Activated CD4-positive, CD25-positive, alpha-beta regulatory T cell treated with anti-CD3 and anti-CD28 coated beads, Interleukin-2, amount 50 U/mL, for 72 hours (primary cell): ENCODE results near the gene AGFG2.
"Not testable (repeated sequence)": the region's sequence is repeated elsewhere in the genome, so short reads cannot be mapped to it uniquely, and the experiment has no call there.

ENCODE experiments used
- DNase-seq: peaks from one replicate; pipeline ENCODE4 v3.0.0; 2021

AGFG2 gene

DNA sequence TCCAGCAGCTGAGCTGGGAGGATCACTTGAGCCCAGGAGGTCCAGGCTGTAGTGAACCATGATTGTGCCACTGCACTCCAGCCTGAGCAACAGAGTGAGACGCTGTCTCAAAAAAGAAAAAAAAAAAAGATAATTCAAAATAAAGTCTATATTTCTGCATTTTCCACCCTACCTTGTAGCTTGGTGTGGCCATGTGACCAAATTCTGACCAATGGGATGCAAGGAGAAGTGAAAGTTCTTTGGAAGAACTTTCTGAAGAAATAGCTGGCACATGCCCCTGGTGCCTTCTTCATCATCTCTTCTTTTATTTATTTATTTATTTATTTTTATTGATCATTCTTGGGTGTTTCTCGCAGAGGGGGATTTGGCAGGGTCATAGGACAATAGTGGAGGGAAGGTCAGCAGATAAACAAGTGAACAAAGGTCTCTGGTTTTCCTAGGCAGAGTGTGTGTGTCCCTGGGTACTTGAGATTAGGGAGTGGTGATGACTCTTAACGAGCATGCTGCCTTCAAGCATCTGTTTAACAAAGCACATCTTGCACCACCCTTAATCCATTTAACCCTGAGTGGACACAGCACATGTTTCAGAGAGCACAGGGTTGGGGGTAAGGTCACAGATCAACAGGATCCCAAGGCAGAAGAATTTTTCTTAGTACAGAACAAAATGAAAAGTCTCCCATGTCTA lies 17.0 kb upstream of the AGFG2 start:
- DNase-seq, result not testable (repeated sequence)

DNA sequence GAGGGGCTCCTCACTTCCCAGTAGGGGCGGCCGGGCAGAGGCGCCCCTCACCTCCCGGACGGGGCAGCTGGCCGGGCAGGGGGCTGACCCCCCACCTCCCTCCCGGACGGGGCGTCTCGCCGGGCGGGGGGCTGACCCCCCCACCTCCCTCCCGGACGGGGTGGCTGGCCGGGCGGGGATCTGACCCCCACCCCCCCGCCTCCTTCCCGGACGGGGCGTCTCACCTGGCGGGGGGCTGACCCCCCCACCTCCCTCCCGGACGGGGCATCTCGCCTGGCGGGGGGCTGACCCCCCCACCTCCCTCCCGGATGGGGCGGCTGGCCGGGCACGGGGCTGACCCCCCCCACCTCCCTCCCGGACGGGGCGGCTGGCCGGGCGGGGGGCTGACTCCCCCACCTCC lies 15.8 kb upstream of the AGFG2 start:
- DNase-seq, result not testable (repeated sequence)

DNA sequence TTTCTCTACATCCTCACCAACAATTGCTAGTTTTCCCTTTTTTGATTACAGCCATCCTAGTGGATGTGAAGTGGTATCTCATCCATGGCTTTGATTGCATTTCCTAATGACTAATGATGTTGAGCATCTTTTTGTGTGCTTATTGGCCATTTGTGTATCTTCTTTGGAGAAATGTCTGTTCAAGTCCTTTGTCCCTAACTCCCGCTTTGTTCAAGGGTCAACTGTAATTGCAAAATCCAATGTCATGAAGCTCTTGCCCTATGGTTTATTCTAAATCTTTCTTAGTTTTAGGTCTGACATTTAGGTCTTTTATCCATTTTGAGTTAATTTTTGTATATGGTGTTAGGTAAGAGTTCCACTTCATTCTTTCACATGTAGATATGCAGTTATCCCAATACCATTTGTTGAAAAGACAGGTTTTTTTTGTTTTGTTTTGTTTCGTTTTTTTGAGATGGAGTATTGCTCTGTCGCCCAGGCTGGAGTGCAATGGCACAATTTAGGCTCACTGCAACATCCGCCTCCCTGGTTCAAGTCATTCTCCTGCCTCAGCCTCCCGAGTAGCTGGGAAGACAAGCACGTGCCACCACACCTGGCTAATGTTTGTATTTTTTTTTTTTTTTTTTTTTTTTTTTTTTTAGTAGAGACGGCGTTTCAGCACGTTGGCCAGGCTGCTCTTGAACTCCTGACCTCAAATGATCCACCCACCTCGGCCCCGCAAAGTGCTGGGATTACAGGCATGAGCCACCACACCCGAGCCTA lies 10.7 kb upstream of the AGFG2 start:
- not testable (repeated sequence) for DNase-seq

DNA sequence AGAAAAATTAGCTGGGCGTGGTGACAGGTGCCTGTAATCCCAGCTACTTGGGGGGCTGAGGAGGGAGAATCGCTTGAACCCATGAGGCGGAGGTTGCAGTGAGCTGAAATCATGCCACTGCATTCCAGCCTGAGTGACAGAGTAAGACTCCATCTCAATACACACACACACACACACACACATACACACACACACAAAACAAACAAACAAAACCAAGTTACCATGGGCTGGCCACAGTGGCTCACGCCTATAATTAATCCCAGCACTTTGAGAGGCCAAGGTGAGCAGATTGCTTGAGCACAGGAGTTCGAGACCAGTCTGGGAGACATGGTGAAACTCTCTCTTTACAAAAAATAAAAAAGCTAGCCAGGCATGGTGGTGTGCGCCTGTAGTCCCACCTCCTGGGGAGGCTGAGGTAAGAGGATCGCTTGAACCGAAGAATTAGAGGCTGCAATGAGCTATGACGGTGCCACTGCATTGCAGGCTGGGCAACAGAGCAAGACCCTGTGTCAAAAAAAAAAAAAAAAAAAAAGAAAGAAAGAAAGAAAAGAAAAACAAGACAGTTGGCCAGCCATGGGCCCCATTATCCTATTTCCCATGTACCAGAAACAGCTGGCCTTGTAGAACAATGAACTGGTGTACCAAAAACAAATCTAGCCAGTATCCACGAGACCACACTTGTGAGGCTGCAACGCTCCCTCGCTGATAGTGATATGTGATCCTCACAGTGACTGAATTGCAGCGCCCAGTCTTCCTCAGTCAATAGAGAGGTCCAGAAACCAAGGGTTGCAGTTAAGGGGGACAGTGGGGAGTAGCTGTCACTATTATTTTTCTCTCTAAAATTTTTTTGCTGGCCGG lies 6.6 kb upstream of the AGFG2 start:
- no peak for DNase-seq

DNA sequence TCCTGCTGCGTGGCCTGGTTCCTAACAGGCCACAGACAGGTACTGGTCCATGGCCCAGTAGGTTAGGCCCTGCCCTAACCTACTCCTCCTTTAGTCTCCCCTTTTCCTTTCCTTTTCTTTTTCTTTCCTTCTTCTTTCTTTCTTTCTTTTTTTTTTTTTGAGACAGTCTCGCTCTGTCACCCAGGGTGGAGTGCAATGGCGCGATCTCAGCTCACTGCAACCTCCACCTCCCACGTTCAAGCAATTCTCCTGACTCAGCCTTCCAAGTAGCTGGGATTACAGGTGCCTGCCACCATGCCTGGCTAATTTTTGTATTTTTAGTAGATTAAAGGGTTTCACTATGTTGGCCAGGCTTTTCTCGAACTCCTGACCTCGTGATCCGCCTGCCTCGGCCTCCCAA lies 3.0 kb upstream of the AGFG2 start:
- DNase-seq, result not testable (repeated sequence)

DNA sequence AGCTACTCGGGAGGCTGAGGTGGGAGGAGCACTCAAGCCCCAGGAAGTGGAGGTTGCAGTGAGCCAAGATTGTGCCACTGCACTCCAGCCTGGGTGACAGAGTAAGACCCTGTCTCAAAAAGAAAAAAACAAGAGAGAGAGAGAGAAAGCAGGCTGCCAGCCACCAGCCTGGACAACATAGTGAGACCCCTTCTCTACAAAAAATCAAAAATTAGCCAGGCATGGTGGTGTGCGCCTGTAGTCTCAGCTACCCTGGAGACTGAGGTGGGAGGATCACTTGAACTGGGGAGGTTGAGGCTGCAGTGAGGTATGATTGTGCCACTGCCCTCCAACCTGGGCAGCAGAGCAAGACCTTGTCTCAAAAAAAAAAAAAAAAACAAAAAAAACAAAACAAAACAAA lies 2.3 kb upstream of the AGFG2 start:
- not testable (repeated sequence) for DNase-seq

DNA sequence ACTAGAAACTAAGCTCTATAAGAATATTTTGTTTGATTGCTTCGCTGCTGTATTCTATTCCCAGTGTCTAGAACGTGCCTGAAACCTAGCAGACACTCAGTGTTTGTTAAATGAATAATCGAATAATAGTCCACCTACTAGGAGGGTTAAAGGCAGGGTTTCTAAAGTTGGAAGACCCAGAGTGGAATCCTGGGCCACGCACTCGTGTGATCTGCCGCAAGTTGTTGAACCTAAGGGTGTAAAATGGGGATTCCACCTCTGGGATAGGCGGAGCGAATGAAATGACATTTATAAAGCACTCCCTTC lies 702 bp upstream of the AGFG2 start:
- DNase-seq, result no peak

DNA sequence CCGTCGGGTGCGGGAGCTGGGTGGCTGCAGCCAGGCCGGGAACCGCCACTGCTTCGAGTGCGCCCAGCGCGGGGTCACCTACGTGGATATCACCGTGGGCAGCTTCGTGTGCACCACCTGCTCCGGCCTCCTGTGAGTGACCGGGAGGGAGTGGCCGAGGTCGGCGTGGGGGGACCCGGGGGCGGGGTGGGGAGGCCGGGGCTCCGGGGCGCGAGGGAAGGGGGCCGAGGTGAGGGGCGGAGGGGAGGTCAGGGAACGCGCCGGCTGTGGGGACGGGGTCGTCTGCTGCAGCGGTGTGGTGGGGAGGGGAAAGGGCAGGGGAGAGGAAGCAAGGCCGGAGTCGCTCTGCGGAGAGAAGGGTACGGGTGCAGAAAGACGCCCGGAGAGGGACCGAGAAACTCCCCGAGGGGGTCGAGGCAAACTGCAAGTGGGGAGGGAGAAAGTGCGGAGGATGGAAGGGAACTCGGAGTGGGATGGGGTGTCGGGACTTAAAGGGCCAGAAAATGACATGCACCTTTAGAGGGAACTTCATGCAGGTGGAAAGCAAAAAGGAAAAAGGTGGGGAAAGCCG lies 518 bp downstream of the AGFG2 start:
- no peak for DNase-seq

DNA sequence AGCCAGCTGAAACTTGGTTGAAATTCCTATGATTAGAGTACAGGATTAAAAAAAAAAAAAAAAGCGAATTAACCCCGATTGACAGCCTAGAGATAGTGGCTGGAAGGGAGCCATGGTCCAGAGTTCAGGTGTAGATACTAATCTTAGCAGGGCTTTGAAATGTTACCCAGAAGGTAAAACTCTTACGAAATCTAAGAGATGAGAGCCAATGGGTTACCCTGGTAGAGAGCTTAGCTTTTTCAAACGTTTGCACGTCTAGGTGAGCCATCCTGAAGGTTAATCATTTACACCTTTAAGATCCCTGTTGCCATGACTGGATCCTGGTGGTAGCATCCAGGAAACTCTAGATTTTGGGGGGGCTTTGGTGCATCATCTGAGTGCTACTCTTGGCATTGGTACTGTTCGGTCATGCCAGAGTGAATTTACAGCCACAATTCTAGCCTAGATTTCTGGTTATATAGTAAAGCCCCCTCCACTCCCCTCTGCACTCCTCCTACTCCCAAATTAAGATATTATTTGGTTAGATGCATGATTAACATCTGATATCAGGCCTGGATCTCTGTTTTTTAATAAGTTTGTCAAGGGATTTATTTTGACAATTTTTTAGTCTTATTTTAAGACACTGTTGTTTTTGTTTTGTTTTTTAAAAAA lies 1.2 kb downstream of the AGFG2 start:
- DNase-seq, result no peak

DNA sequence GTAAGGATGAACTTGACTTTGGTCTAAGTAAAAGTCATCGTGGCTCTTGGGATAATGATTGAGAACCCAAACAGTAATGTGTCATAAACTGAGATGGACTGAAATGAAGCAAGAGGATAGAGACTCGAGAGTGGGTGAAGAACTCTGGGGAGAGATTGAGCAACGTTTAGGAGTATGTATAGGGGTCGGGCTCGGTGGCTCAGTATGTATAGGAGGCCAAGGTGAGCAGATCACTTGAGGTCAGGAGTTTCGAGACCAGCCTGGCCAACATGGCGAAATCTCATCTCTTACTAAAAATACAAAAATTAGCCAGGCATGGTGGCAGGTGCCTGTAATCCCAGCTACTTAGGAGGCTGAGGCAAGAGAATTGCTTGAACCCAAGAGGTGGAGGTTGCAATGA lies 2.3 kb downstream of the AGFG2 start:
- DNase-seq, result not testable (repeated sequence)

DNA sequence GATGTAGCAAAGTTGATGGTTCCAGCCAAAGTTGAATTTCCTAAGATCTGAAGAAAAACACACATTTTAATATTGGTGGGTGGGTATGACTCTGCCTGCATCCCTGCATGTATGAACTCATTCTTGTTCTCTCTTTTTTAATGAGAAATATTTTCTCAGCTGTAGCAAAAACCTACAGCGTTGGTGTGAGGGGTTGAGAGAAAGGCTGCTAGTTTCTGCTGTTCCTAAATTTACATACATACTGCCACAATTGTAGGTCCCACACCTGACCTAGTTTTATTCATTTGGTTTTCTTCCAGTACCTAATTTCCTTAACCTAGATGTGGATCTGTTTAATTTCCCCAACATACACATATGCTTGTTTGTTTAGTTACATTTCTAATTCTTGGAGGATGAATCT lies 4.6 kb downstream of the AGFG2 start:
- no peak for DNase-seq

DNA sequence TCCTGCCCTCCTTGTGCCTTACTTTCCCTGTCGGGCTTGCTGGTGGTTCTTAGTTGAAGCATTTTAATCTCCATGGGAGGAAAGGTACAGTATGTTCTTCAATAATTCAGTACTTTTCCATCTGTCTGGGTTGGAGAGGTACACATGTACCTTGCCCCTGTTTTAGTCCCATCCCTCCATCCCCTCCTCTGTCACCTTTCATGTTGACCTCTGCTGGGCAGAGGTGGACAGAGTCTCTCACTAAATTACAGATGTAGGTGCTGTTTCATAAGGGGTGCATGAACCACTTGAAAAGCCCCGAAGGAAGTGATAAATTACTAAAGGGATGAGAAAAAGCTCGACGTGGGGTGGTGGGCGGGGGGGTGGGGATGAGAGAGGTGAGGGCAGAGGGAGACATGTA lies 5.4 kb downstream of the AGFG2 start:
- DNase-seq, result no peak

DNA sequence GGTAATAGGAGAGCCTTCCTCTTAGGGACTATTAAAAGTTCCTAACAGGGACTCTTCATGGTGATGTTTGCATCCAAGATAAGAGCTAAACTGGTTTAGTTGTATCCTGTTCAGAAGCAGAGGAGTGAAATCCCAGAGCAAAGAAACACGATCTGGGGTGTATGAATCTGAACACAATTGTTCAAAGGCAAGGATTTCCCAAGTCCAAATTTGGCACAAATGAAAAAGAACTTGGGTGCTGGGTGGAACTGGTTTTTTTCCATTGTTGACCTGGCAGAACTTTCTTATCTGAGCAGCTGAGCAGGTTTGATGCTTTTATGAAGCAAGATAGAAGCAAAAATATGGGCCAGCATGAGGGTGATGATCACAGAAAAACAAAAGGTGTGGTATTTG lies 6.0 kb downstream of the AGFG2 start:
- no peak for DNase-seq

DNA sequence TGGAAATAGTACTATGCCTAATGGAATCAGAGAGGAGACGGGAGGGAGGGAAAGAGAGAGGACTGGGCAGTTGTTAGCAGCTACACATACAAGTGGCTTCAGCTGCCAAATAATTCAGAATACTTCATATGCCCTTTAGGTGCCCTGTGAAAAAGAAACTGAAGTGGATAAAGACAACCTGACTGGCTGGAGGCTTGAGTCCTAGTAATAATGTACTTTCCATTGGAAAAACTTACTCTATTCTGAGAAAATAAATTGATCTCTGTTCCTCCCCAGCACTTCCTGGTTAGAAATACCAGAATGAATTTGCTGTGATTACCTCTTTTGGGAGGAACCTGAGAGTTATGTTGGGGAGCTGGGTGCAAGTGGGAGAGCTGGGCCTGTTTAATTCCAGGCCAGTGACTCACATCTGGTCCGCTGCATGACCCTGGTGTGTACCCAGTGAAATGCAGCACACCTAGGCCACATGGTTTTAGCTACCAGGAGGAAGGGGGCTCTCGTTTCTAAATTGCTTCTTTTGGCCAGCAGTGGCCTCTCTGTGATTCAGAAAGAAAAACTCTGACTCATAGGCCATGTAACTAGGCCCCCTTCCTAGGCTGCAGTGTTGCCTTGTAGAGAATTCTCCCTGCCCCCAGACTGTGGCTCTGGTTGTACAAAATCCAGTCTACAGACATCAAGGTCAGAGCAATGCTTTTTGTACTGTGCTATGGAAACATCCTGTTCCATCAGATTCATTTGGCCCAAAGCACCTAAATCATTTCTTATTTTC lies 6.5 kb downstream of the AGFG2 start:
- peak; percentile 47 for DNase-seq

DNA sequence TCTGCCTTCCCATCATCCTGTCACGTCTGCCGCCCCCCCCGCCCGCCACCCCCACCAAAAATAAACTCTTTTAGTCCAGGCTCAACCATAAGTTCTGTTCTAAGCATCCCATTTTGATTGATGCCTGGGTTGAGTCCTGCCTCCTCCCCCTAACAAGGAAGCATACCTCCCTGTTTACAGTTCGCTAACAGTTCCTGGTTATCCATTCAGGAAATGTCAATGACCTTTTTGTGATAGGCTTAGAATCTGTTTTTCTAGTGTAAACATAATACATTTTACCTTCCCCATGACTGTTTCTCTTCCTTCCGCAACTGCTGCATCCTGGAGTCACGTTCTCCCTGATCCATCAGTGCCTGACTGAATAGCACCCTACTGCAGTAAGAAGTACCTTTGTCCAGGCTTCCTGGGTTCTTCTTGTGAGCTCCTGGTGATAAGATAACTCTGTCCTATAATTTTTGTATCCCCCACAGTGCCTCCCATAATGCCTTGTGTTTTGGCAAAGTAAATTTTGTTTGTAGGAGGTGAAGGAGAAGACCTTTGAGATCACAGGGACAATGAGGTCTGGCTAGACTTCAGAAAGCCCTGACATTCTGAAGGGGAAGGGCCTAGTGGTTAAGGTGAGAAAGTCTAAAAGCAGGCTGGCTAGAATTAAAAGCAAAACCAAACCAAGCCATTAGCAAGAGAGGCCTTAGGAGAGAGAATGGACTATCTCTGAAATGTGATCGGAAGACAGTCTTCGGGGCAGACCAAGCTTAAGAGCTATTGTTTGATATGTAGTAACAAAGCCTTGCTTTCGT lies 7.3 kb downstream of the AGFG2 start:
- DNase-seq, result no peak

DNA sequence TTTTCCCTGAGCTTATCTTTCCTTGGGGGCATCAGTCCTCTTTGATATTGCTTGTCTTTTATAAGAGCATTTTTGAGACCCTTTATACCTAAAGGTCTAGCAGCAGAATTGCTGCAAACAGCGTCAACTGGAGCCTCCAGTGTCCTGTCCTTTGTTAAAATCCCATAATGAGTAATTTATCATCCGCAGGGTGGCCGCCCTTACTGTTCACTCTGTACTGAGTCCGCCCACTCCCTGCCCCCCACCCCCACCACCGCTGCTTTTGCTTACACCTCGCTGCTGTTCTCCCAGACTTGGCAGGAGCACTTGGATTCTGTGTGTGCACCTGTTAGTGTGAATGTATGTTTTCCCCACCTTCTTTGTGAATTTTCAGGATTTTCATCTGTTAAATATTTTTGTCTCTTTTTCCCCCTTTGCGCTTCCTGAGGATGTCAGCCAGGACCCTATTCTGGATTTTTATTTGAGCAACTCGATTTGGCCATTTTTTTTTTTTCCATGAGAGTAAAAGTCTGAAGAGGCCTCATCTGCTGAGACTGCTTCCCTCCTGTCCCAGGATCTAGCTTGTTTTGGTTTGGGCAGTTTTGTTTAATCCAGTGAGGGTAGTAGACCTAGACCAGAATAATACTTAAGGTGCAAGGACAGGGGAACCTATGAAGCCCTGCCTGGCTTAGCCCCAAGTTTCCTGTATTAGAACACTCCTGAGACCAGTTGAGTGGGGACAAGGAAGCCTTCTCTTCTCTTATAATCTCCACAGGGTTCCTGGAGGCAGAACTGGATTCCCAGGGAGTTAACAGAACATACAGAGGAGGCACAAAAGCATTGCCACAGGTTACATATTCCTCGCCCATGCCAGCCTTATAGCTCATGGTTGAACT lies 8.2 kb downstream of the AGFG2 start:
- DNase-seq, result no peak

DNA sequence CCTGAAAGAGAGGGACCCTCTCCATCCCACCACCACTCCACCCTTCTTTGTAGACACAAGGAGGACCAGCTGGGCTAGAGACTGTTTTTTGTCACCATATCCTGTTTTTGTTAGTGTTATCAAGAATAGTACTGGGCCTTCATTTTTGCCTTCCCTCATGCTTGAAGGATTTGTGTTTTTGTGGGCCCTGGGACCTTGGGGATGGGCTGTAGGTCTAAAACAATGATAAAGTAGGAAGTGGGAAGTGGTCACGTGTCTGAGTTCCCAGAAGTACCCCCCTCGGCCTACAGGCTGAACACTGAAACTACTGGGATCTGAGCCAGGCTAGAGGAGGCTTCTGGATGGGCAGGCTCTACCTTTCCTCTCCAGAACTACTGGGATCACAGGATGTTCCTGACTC lies 8.9 kb downstream of the AGFG2 start:
- DNase-seq, result no peak

DNA sequence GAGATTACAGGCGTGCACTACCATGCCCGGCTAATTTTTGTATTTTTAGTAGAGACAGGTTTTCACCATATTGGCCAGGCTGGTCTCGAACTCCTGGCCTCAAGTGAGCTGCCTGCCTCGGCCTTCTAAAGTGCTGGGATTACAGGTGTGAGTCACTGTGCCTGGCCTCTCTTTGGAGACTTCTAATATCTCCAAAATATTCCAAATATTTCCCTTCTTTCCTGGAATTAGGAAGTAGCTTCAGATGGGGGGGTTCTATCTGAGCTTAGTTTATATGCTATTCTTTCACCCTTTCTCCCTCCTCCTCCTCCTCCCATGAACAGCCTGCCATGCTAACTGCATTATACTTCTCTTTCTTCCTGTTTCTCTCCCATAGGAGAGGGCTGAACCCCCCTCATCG lies 9.4 kb downstream of the AGFG2 start:
- not testable (repeated sequence) for DNase-seq

DNA sequence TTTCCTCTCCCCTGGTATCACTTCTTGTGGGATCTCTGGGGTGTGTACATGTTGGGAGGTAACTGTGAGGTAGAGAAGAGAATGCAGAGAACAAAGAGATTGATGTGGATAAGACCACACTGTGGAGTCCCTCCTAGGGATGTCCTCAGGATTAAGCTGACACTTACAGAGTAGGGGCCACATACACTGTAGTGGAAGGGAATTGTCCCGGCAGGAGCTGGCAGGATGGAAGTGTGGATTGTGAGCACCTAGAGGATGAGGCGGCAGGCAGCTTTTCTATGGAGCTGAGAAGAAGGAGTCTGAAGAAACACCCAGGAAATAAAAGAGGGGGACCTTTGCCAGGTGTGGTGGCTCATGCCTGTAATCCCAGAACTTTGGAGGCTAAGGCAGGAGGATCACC lies 13.5 kb downstream of the AGFG2 start:
- no peak for DNase-seq

DNA sequence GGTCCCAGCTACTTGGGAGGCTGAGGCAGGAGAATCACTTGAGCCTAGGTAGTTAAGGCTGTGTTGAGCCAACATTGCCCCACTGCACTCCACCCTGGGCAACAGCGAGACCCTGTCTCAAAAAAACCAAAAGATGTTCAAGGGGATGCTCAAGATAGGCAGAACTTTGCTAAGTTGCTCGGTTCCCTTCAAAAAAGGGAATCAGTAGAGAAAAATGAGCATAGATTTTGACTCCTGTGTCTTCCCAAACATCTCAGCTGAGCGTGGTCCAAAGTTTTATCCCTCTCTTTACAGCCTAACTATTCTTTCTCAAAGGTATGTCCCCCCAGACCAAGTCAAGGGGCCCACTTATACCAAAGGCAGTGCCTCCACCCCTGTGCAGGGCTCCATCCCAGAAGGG lies 14.0 kb downstream of the AGFG2 start:
- DNase-seq, result no peak
